K562 (cell line): ENCODE data around the gene ALG11. TPM values are rescaled to one million over a fixed set of nuclear protein-coding genes. Genes with fewer than 3 reads are reported as not detected.

Source experiments
- ATAC-seq: fragments of 200-7000 bp; cut with Tn5 transposase; 3 replicates; pipeline ENCODE4 v1.9.1; 2020; ENCODE audit warnings: moderate library complexity
- BruUV-seq: library from RNA; stranded (reverse); fragments of 400-500 nt; replicated peaks from 2 replicates; lab custom pipeline; 2021; lab: Mats Ljungman, UMichigan
- CTCF ChIA-PET: fragments of 300-600 bp; formaldehyde crosslinking; extraction: SDS; loops from one replicate; lab custom pipeline; 2021; ENCODE audit warnings: low intra/inter-chr PET ratio; lab: Yijun Ruan, JAX
- POLR2A ChIA-PET: fragments of 300-600, 350-650 bp; sonication (Branson Sonifier 250); formaldehyde crosslinking; extraction: SDS; loops from one replicate; lab custom pipeline; 2021; ENCODE audit warnings: antibody characterized with exemption, inconsistent platforms; lab: Yijun Ruan, JAX
- DNase-seq, 4 experiments: peaks; one replicate each; pipeline versions ENCODE4 v3.0.0 to v3.0.0-alpha.2; 2011 to 2018; ENCODE audit warnings: low spot score in 3 of 4, mixed read lengths in 3 of 4; ENCODE audit errors: extremely low read depth in 1 of 4
- FAIRE-seq: peaks from 2 replicates; lab custom pipeline; 2011; peaks lifted over from hg19 to GRCh38; lab: Jason Lieb, UNC
- H2AFZ ChIP-seq: 2 replicates; pipeline ENCODE4 v1.6.0; 2011; ENCODE audit warnings: low read depth, low read length, control low read depth, inconsistent platforms
- H3K27ac ChIP-seq: fragments of 200-600 bp; 3 replicates; pipeline ENCODE4 v1.8.0; 2011; ENCODE audit warnings: low read depth, mild to moderate bottlenecking, control low read depth, inconsistent platforms, low read length, moderate library complexity, mixed read lengths; ENCODE audit errors: extremely low read depth
- H3K27me3 ChIP-seq, 2 experiments: fragments of 300-600 bp in 1 of 2; 2 replicates in 1 of 2; 3 replicates in 1 of 2; pipeline versions ENCODE4 v1.6.0 to v1.8.0; 2011; ENCODE audit warnings: inconsistent platforms in 2 of 2, low read length in 2 of 2, mild to moderate bottlenecking in 1 of 2, mixed read lengths in 1 of 2, moderate library complexity in 1 of 2; ENCODE audit not compliant: control insufficient read depth in 2 of 2, insufficient read depth in 2 of 2
- H3K36me3 ChIP-seq: fragments of 300-600 bp; 3 replicates; pipeline ENCODE4 v1.8.0; 2011; ENCODE audit warnings: mild to moderate bottlenecking, low read length, inconsistent platforms; ENCODE audit not compliant: control insufficient read depth, insufficient read depth
- H3K4me1 ChIP-seq, 2 experiments: fragments of 200-600 bp in 1 of 2; replicated peaks in 1 of 2; 2 replicates in 1 of 2; 3 replicates in 1 of 2; pipeline versions ENCODE4 v1.5.1 to v1.8.0; 2011; ENCODE audit warnings: inconsistent platforms in 2 of 2, low read length in 2 of 2, mild to moderate bottlenecking in 1 of 2, mixed read lengths in 1 of 2, moderate library complexity in 1 of 2; ENCODE audit not compliant: control insufficient read depth in 2 of 2, insufficient read depth in 2 of 2
- H3K4me2 ChIP-seq: 2 replicates; pipeline ENCODE4 v1.6.1; 2011; ENCODE audit warnings: low read length, control low read depth, inconsistent platforms, mixed read lengths; ENCODE audit not compliant: insufficient read depth
- H3K4me3 ChIP-seq: fragments of 200-600 bp; sonication (generic), shearing (Covaris generic); 2 replicates; pipeline ENCODE4 v1.5.1; 2016; ENCODE audit warnings: control low read depth, inconsistent platforms
- H3K79me2 ChIP-seq: fragments of 200-600 bp; 3 replicates; pipeline ENCODE4 v1.8.0; 2011; ENCODE audit warnings: low read length, inconsistent platforms; ENCODE audit not compliant: control insufficient read depth, insufficient read depth
- H3K9ac ChIP-seq, 2 experiments: 2 replicates each; pipeline versions ENCODE4 v1.6.0 to v1.6.1; 2011; ENCODE audit warnings: low read depth in 2 of 2, low read length in 2 of 2, control low read depth in 1 of 2, inconsistent platforms in 1 of 2, mild to moderate bottlenecking in 1 of 2, mixed read lengths in 1 of 2; ENCODE audit not compliant: insufficient read depth in 1 of 2
- H3K9me1 ChIP-seq: one replicate; pipeline ENCODE4 v1.6.0; 2011; ENCODE audit warnings: inconsistent platforms, mild to moderate bottlenecking, low read length, moderate library complexity; ENCODE audit not compliant: control insufficient read depth, insufficient read depth
- H3K9me3 ChIP-seq: replicated peaks from 2 replicates; pipeline ENCODE4 v1.5.1; 2011; ENCODE audit warnings: low read depth, low read length, inconsistent platforms; ENCODE audit not compliant: control insufficient read depth, insufficient read depth
- H4K20me1 ChIP-seq: replicated peaks from 2 replicates; pipeline ENCODE4 v1.6.1; 2011; ENCODE audit warnings: low read length, inconsistent platforms, mixed read lengths; ENCODE audit not compliant: control insufficient read depth, insufficient read depth
- CTCF ChIP-seq, 3 experiments: IDR thresholded peaks in 2 of 3; conservative IDR thresholded peaks in 1 of 3; 2 replicates each; pipeline ENCODE4 v1.5.1; 2011 to 2012; ENCODE audit warnings: low read length in 3 of 3, mild to moderate bottlenecking in 3 of 3, control low read depth in 2 of 3, improper control_type of control experiment in 1 of 3, inconsistent platforms in 1 of 3, low read depth in 1 of 3, mixed read lengths in 1 of 3, moderate library complexity in 1 of 3; ENCODE audit not compliant: insufficient read depth in 2 of 3
- SMAD3 ChIP-seq: fragments of 450-650 bp; formaldehyde crosslinking; conservative IDR thresholded peaks from 2 replicates; pipeline ENCODE4 v1.4.0; 2020; ENCODE audit warnings: mild to moderate bottlenecking
- WGBS: fragments of 100-300 bp; shearing (Covaris generic); methylation state at CpG from one replicate; pipeline ENCODE4 v1.1.6; 2016; ENCODE audit warnings: low coverage, mixed read lengths; ENCODE audit not compliant: insufficient coverage; ENCODE audit errors: missing lambda C conversion rate; 5-methylcytosine and 5-hydroxymethylcytosine counted together
- in situ Hi-C: fragments of 300-500 bp; cut with MboI; formaldehyde crosslinking; loops from 4 replicates; pipeline ENCODE4 v1.15.0; 2018; ENCODE audit warnings: inconsistent platforms, mixed read lengths
- intact Hi-C: fragments of 100-400 bp; cut with micrococcal nuclease; formaldehyde crosslinking; loops from 2 replicates; pipeline ENCODE4 v1.14.2; 2022
- polyA plus RNA-seq, 8 experiments: library from polyadenylated mRNA; depleted of rRNA in 4 of 8; stranded (reverse) in 5 of 8; unstranded in 3 of 8; fragments of >200 nt; fragmentation: Nextera tagmentation in 2 of 8; fragmentation: Illumina TruSeq in 1 of 8; extraction: Ambion mirVana in 2 of 8; extraction: Trizol in 1 of 8; gene quantifications; 2 replicates each; pipeline versions ENCODE4 v1.2.1 to v1.2.3, GENCODE V29; 2011 to 2014; ENCODE audit warnings: inconsistent platforms in 1 of 8, missing spikeins in 1 of 8
- total RNA-seq, 7 experiments: library from RNA; depleted of rRNA in 6 of 7; stranded (reverse); fragments of >200 nt in 6 of 7; fragmentation: Illumina TruSeq in 2 of 7; extraction: Trizol in 2 of 7; gene quantifications; 2 replicates each; pipeline versions ENCODE4 v1.2.1 to v1.2.3, GENCODE V29; 2011 to 2021; ENCODE audit warnings: low replicate concordance in 1 of 7

Gene ALG11
- total and polyA plus RNA-seq, 9 of the 15 experiments (the other 6 are each of a cell fraction or from before 2014, with no cell fraction given), result 7.3 to 19.2 (median 16.3) TPM

DNA sequence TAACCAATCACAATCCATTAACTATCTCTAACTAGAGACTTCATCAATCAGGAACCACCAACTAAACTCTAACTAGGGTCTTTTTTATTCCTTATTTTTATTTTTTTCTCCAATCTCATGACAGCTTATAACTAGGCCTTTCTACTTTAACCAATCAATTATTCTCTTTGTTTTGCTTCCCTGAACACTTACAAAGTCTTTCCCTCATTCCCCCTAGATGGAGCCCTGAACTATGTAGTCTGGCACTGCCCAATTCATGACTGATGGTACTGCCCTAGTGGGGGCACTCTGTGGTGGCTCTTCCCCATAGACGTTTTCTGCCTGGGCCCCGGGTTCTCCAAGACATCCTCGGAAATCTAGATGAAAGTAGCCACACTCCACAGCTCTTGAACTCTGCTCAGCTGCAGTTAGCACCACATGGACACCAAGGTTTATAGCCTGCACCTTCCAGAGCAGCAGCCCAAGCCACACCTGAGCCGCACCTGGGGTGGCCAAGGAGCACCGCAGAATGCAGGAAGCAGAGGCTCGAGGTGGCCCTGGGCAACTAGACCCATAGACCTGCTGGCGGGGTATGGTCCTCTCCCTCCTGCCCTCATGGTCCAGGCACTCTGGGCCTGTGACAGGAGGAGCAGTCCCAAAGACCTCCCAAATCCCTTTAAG lies 7.6 kb upstream of the ALG11 start:
- no peak for FAIRE-seq
- no TSS peak for BruUV-seq
- ChIA-PET CTCF (no interaction called here), POLR2A (no interaction called here)
- no peak overlapping the region for H3K9ac ChIP-seq
- no peak overlapping the region for H3K4me2 ChIP-seq
- ATAC-seq, result no peak
- H3K9me1 ChIP-seq, result no peaks in the 10 kb centered on the region
- no peaks in the 10 kb centered on the region for H3K27me3 ChIP-seq
- in situ Hi-C loops (loop anchor here (5.0 kb wide), 1 partner anchor 123 kb away; the partner anchor contains the start of gene NEK5), intact Hi-C loops (loop anchor here (5.0 kb wide), 1 partner anchor 107 kb away; no protein-coding TSS in a partner anchor)
- no peak for TF ChIP-seq SMAD3 (CRISPR knock-in tag)
- peak in 2 of 3 experiments; percentile 4 to 12; a peak in 1 of 6 replicates for TF ChIP-seq CTCF (IDR thresholded peaks at IDR 0.05 in 2 of 3, conservative IDR thresholded peaks at IDR 0.05 in 1 of 3; ENCODE audit: insufficient read depth in 2 of 3, low read depth in 1 of 3, low read length in 3 of 3)
- no peak overlapping the region for H3K27ac ChIP-seq
- peaks cover 79% of the 10 kb centered on the region for H3K79me2 ChIP-seq
- no peak overlapping the region for H2AFZ ChIP-seq
- no peak for DNase-seq
- H3K9me3 ChIP-seq, result 0 out of 2 replicates have a peak, but pooled peaks cover 1% of the 10 kb centered on the region
- WGBS, result 78% methylated on average over 6 of the region's 7 CpGs
- H4K20me1 ChIP-seq, result no peaks in the 10 kb centered on the region
- H3K4me1 ChIP-seq, result peaks cover 8 to 20% of the 10 kb centered on the region in 2 experiments; a peak in 4 of 5 replicates
- H3K4me3 ChIP-seq, result no peak overlapping the region
- peaks cover 6% of the 10 kb centered on the region; the same call in 2 of the 3 replicates for H3K36me3 ChIP-seq
